NOMO-1 treated with DMSO at 0.1 percent for 48 hours (cell line): ENCODE data around the gene ZXDC.

Source experiments
- DNase-seq: peaks from one replicate; lab custom pipeline; 2025; ENCODE audit not compliant: unreplicated experiment; lab: John Stamatoyannopoulos, UW

The ZXDC gene

DNA sequence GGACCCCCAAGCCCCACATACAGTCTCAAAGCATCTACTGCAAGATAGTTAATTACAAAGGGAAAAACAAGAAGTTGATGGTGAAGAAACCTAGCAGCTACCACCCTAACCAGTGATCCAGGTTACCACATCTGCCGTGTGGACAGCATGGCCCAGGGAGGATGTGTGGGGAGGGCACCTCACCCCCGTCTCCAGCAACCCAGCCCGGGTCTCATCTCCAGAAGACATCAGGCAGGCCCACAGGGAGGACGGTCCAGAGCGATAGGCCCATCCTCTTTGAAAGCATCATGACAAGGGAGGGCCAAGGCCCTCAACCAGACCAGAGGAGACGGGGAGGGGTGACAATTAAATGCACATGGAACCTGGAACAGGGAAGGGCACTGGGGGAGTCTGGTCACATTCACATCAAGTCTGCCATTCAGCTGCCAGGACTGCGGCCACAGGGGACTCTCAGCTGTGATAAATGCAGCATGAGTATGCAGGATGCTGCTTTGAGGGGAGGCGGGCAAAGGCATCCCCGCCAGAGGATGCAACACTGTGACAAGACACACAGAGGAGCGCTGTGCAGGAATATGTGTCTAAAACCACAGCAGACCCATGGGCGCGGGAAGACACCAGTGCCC lies 18.8 kb downstream of the ZXDC start:
- DNase-seq, result no peak

- no peak for DNase-seq
Observed at GRCh38 chr3:126456211-126456610, 19.5 kb downstream of the ZXDC start.

GRCh38 chr3:126454437-126455198 lies 21.1 kb downstream of the ZXDC start:
- no peak for DNase-seq

DNA sequence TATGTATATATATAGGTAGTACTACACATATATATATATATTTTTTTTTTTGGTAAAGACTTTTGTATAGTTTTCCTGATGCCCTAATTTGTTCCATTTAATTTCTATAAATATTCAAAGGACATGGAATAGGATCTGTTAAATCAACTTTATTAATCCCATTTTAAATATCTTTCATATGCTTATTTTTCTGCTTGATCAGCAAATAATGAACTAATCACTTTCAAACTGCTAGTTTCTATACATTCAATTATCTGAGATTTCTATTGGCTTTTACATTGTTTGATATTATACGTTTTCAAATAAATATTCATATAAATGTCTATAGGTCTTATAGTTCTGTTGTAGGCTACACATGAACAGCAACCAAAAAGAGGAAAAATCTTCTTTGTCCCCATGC lies 21.7 kb downstream of the ZXDC start:
- DNase-seq, result no peak

- DNase-seq, result no peak
Observed at GRCh38 chr3:126452213-126452612, 23.5 kb downstream of the ZXDC start.

- no peak for DNase-seq
Observed at GRCh38 chr3:126451511-126451910, 24.2 kb downstream of the ZXDC start.

GRCh38 chr3:126450744-126451143 lies 24.9 kb downstream of the ZXDC start:
- no peak for DNase-seq

GRCh38 chr3:126450219-126450618 lies 25.5 kb downstream of the ZXDC start:
- no peak for DNase-seq

- no peak for DNase-seq
Observed at GRCh38 chr3:126449621-126450051, 26.1 kb downstream of the ZXDC start.

- DNase-seq, result no peak
Observed at GRCh38 chr3:126448893-126449180, 26.9 kb downstream of the ZXDC start.

DNA sequence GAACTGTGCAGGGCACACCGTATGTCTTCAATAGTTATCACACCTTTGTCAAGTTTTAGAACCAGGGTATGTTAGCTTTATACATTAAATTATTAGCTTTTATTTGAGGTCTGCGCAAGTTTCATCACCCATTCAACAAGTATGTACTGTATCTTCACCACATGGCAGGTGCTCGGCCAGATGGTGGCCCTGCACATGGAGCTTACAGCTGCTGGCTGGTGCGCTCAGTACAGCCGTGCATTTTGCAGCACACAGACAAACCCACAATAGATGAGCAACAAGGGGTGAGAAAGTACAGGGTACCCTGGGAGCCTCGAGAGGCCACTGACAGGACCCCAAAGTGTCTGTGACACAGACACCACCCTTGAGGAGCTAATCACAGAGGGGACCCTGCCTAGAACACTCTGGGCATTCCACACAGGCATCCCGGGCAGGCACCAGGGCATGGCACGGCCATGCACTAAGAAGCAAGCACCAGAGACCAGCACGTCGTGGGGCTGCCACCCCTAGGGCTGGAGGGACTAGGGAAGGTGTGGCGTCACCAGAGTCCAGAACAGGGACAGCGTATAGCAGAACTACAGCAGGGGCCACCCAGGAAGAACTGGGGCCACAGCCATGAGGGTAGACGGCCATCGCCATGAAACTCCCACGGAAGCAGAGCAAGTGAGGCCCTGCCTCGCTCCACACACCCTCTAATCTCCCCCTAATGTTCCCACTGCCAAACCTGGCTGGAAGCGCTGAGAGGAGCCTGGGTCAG lies 27.4 kb downstream of the ZXDC start:
- no peak for DNase-seq

- no peak for DNase-seq
Observed at GRCh38 chr3:126447456-126448106, 28.1 kb downstream of the ZXDC start.

- no peak for DNase-seq
Observed at GRCh38 chr3:126446791-126447190, 28.9 kb downstream of the ZXDC start.

DNA sequence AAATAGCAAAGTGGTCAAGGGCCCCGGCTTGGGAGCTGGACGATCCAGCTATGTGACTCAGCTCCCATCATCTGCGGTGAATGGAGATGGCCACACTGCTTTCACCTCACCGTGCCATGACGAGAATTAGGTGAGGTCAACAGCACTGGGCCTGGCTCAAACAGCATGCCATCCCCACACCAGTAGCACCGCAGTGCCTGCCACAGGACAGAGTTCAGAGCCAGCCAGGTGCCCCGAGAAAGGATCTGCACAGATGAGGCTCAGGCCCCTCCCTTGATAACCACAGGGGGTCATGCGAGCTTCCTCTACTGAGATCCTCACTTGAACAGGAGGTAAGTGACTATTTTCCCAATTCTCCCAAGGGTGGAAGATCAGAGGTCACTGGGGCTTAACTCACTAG lies 29.4 kb downstream of the ZXDC start:
- no peak for DNase-seq

- DNase-seq, result no peak
Observed at GRCh38 chr3:126445506-126445905, 30.2 kb downstream of the ZXDC start.

- no peak for DNase-seq
Observed at GRCh38 chr3:126442856-126443242, 32.8 kb downstream of the ZXDC start.

DNA sequence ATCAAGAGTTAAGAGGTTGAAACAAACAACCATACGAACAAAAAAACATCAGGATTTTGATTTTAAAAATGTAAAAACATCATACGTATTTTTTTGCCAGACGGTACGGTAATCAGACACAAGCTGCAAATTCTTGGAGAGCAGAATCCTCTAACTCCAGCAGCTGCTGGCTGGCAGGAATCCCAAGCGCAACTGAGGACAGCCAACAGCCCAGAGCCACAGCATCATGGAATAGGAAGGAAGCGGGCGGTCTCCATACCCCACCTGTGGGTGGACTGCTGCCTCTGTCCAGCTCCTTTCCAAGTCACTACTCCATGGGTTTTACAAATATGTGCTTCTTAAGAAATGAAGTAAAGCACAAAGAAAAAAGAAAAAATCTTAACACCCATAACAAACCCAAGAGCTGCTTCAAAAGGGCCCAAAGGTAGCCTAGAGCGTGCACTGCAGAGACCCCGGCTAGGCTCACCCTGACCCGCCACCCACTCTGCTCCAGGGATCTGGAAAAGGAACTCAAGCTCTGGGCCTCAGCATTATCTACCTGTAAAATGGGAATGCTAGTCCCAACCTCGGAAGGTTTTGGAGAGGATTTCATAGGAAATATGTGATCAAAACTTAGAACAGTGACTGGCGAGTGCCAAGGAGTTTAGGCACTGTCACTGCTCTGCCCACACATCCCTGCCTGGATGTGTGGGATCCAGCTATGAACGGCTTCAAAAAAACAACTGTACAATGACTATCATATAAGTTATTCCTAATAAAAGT lies 33.4 kb downstream of the ZXDC start:
- no peak for DNase-seq

GRCh38 chr3:126441256-126441880 lies 34.3 kb downstream of the ZXDC start:
- no peak for DNase-seq

DNA sequence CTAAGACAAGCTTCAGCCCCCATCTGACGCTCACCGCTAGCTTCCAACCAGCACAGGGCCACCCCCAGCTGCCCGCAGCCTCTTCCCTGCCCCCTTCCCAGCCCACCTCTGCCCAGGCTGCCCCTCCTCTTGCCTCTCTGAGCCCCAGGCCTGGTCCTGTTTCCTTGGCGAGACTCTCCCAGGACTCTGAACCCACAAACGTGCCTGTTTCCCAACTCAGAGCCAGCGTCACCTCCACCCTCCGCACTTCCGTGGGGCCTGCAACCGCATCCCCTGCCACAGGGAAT lies 35.0 kb downstream of the ZXDC start:
- DNase-seq, result no peak

GRCh38 chr3:126439968-126440708 lies 35.6 kb downstream of the ZXDC start:
- DNase-seq, result no peak
